ENCODE data around the gene NOTUM.

GRCh38 chr17:82007228-82007494, 46.2 kb upstream of the NOTUM start:
- TF ChIP-seq, protein P1, sequence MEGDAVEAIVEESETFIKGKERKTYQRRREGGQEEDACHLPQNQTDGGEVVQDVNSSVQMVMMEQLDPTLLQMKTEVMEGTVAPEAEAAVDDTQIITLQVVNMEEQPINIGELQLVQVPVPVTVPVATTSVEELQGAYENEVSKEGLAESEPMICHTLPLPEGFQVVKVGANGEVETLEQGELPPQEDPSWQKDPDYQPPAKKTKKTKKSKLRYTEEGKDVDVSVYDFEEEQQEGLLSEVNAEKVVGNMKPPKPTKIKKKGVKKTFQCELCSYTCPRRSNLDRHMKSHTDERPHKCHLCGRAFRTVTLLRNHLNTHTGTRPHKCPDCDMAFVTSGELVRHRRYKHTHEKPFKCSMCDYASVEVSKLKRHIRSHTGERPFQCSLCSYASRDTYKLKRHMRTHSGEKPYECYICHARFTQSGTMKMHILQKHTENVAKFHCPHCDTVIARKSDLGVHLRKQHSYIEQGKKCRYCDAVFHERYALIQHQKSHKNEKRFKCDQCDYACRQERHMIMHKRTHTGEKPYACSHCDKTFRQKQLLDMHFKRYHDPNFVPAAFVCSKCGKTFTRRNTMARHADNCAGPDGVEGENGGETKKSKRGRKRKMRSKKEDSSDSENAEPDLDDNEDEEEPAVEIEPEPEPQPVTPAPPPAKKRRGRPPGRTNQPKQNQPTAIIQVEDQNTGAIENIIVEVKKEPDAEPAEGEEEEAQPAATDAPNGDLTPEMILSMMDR (IDR thresholded peaks at IDR 0.05; ENCODE audit: borderline replicate concordance, extremely low read depth, low read length, poor library complexity, severe bottlenecking) = no peak
- TF ChIP-seq EZH2 (IDR thresholded peaks at IDR 0.05; ENCODE audit: borderline replicate concordance, low read depth, low read length, severe bottlenecking) = no peak

All from DND-41 (cell line).